ENCODE results near the gene CYCS. TPM values are rescaled to one million over a fixed set of nuclear protein-coding genes. Genes with fewer than 3 reads are reported as not detected.
"Not testable (repeated sequence)": the region's sequence is repeated elsewhere in the genome, so short reads cannot be mapped to it uniquely, and the experiment has no call there.

CYCS gene
- polyA plus RNA-seq, 3 donors, result 156 to 166 (median 166) TPM

GRCh38 chr7:25132430-25132829, 7.4 kb upstream of the CYCS start:
- no peak for DNase-seq (ENCODE audit: extremely low read depth in 1 of 11, low read depth in 9 of 11, low spot score in 4 of 11)

DNA sequence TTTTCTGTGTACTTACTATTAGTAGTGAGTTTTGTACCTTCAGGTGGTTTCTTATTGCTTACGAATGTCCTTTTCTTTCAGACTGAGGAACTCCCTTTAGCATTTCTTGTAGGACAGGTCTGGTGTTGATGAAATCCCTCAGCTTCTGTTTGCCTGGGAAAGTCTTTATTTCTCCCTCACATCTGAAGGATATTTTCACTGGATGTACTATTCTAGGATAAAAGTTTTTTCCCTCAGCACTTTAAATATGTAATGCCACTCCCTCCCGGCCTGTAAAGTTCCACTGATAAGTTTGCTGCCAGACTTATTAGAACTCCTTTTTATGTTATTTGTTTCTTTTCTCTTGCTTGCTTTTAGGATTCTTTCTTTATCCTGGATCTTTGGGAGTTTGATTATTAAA, 1.7 kb upstream of the CYCS start:
- DNase-seq (ENCODE audit: extremely low read depth in 1 of 11, low read depth in 9 of 11, low spot score in 4 of 11), result no peak

GRCh38 chr7:25124465-25125136, 459 bp downstream of the CYCS start:
- DNase-seq (ENCODE audit: extremely low read depth in 1 of 11, low read depth in 9 of 11, low spot score in 4 of 11), result peak in 8 of 11 donors; percentile 4 to 33 (median 10)

- no peak for DNase-seq (ENCODE audit: extremely low read depth in 1 of 11, low read depth in 9 of 11, low spot score in 4 of 11)
These were observed 2.7 kb downstream of the CYCS start for GRCh38 chr7:25122373-25122772.

DNA sequence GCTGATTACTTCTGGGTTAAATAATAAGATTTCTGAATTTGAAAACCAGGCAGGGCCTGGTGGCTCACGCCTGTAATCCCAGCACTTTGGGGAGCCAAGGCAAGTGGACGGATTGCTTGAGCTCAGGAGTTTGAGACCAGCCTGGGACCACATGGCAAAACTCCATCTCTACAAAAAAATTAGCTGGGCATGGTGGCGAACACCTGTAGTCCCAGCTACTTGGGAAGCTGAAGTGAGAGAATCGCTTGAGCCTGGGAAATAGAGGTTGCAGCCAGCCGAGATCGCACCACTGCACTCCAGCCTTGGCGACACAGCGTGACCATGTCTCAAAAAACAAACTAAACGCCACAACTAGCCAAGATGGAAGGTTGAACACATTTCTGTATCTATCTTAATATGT, 3.5 kb downstream of the CYCS start:
- DNase-seq (ENCODE audit: extremely low read depth in 1 of 11, low read depth in 9 of 11, low spot score in 4 of 11), result no peak

DNA sequence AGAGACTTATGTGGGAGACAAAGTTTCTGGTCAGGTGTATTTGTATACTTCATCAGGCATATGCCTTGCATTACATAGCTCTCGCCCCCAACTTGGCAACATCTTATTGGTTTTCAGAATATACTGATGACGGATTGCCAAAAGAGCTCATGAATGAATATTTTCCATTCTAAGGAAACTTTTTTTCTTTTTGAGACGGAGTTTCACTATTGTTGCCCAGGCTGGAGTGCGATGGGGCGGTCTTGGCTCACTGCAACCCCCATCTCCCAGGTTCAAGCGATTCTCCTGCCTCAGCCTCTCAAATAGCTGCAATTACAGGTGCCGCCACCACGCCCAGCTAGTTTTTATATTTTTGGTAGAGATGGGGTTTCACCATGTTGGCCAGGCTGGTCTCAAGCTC, 6.0 kb downstream of the CYCS start:
- DNase-seq (ENCODE audit: extremely low read depth in 1 of 11, low read depth in 9 of 11, low spot score in 4 of 11), result no peak

DNA sequence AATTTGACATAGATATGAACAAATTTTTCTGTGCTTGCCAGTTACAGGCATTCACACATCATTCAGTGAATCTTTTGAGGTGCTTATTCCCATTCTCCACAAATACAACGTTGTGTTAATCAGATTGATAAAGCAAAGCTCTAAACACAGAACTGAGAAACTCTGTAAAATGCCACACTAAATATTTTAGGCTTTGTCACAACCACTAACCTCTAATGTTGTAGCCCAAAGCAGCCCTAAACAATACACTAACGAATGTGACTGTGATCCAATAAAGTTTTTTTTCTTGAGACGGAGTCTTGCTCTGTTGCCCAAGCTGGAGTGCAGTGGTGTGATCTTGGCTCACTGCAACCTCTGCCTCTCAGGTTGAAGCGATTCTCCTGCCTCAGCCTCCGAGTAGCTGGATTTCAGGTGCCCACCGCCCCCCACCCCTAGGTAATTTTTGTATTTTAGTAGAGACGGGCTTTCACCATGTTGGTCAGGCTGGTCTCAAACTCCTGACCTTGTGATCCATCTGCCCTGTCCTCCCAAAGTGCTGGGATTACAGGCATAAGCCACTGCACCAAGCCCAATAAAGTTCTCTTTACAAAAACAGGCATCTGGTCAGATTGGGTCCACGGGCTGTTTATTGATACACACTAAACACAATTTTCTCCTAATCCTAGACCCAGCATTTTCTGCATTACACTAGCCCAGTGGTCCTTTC, 6.9 kb downstream of the CYCS start:
- DNase-seq (ENCODE audit: extremely low read depth in 1 of 11, low read depth in 9 of 11, low spot score in 4 of 11), result no peak

DNA sequence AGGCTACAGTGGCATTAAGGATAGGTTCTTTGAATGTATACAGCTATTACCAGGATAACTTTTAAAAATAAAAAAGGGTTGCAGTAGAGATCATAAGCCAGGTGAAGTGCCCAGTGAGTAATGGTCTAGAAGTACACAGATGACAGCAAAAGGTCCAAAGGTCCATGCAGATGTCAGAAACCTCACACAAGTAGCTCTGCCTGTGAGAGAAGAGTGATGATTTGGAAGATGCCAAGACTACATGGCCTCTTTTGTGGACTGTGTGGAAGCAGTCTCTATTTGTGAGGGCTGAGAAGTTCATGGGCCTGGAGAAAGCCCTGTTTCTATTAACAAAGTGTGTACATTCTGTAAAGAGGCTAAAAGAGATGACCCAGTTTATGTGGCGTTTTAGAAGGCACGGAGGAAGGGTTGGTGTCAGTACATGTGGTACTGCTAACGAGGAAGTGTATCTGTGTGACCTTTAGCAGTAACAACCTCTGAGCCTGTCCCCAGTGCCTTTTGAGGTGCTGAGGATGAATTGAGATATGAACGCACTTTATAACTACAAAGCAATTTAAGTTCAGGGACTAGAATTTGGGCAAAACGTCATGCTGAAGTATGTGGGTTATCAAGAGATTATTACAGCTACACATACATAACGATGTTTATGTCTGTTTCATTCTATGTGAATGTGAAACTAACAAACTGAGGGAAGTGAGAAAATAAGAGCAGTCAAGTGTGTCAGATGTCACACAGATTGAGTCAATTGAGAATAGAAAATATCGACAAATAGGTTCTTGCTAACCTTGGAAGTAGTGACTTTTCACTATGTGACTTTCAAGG, 7.6 kb downstream of the CYCS start:
- no peak for DNase-seq (ENCODE audit: extremely low read depth in 1 of 11, low read depth in 9 of 11, low spot score in 4 of 11)

DNA sequence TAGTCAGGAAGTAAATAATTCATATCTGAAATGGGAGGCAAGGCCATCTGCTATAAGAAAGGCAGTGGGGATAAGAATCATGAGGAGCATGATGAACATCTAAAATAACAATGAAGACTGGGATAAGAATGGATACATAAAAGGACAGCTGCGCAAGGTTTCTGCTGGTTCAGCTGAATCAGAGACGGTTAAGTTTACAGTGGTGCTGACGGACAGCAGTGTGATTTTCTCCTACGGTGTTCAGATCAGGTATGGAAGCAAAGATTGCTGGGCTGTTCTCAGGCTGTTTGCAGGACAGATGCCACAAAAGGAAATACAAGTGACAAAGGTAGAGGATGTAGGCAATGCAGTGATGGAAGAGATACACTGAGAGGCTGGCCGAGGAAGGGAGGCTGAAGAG, 8.4 kb downstream of the CYCS start:
- DNase-seq (ENCODE audit: extremely low read depth in 1 of 11, low read depth in 9 of 11, low spot score in 4 of 11), result no peak

DNA sequence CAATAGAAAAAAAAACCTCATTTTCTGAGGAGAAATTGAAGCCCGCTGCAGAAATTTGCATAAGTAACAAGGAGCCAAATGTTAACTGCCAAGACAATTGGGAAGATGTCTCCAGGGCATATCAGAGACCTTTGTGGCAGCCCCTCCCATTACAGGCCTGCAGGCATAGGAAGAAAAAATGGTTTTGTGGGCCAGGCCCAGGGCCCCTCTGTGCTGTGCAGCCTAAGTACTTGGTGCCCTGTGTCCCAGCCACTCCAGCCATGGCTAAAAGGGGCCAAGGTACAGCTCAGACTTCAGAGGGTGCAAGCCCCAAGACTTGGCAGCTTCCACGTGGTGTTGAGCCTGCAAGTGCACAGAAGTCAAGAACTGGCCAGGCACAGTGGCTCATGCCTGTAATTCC, 14.5 kb downstream of the CYCS start:
- not testable (repeated sequence) for DNase-seq (ENCODE audit: extremely low read depth in 1 of 11, low read depth in 9 of 11, low spot score in 4 of 11)

- no peak for DNase-seq (ENCODE audit: extremely low read depth in 1 of 11, low read depth in 9 of 11, low spot score in 4 of 11)
These were observed 15.8 kb downstream of the CYCS start for GRCh38 chr7:25109276-25109675.

GRCh38 chr7:25105911-25106310, 19.1 kb downstream of the CYCS start:
- no peak for DNase-seq (ENCODE audit: extremely low read depth in 1 of 11, low read depth in 9 of 11, low spot score in 4 of 11)

DNA sequence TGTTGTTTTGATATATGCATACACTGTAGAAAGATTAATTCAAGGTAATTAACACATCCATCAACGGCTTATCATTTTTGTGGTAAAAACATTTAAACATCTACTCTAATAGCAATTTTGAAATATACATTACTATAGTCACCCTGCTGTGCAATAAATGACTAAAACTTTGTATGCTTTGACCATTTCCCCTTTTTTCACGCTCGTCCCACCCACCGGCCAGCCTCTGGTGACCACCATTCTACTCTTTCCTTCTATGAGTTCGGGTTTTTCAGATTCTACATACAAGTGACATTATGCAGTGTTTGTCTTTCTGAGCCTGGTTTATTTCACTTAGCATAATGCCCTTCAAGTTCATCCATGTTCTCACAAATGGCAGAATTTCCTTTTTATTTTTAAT, 21.3 kb downstream of the CYCS start:
- DNase-seq (ENCODE audit: extremely low read depth in 1 of 11, low read depth in 9 of 11, low spot score in 4 of 11), result no peak

- DNase-seq (ENCODE audit: extremely low read depth in 1 of 11, low read depth in 9 of 11, low spot score in 4 of 11), result no peak
These were observed 23.2 kb downstream of the CYCS start for GRCh38 chr7:25101817-25102216.

DNA sequence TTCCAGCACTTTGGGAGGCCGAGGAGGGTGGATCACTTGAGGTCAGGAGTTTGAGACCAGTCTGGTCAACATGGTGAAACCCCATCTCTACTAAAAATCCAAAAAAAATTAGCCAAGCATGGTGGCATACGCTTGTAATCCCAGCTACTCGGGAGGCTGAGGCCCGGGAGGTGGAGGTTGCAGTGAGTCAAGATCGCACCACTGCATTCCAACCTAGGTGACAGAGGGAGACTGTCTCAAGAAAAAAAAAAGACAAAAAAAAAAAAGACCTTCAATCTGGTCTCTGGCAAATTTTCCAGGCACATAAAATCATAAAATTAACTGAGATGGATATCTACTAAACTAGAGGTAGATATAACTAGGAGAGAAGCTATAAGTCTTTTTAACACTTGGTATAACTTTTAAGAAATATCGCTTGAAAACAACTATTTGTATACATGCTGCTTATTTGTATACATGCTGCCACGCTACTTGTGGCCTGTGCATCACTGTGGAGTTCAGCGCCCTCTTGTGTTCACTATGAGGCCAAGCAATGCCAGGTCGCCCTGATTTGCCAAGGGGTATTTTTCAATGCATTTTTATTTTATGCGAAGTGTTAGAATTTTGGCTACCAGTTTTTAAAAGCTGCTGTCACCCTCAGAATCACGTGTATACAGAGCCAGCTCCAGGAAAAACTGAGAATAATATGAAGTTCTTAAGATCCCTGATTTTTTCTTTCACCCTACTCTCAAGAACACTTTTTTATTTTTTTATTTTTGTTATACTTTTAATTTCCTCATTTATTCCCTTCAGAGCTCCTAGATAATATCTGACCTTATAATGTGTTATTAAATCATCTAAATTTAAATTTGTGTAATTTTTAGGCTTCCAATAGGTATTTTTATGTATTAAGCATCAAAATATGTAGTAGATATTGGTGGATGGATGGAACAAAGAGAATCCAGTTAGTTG, 26.7 kb downstream of the CYCS start:
- DNase-seq (ENCODE audit: extremely low read depth in 1 of 11, low read depth in 9 of 11, low spot score in 4 of 11), result peak in 9 of 11 donors; percentile 13 to 41 (median 28)

DNA sequence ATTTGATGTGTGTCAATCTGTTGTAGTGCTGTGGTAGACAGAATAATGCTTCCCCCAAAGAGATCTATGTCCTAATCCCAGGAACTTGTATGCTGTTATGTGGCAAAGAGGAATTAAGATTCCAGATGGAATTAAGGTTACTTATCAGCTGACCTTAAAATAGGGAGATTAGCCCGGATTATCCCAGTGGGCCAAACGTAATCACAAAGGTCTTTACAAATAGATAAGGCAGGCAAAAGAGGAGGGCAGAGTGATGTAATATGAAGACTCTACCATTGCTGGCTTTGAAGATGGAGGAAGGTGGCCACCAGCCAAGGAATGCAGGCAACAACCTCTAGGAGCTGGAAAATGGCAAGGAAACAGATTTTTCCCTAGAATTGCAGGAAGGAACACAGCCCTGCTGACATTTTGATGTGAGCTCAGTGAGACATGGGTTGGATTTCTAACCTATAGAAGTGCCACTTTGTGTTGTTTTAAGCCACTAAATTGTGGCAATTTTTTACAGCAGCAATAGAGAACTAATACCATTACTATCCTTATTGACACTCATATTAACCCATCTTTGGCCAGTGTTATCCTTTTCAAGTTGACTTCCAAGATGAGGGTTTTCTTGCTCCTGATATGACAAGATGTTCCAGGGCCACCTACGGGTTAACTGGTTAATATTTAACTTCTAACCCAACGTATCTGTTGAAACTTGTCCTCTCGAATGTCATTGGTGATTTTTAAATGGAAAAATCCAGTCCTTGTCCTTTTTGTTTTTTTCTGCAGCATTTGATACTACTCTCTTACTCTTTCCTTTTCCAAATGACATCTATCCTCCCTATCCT, 29.3 kb downstream of the CYCS start:
- DNase-seq (ENCODE audit: extremely low read depth in 1 of 11, low read depth in 9 of 11, low spot score in 4 of 11), result no peak

- peak in 9 of 11 donors; percentile 21 to 63 (median 35) for DNase-seq (ENCODE audit: extremely low read depth in 1 of 11, low read depth in 9 of 11, low spot score in 4 of 11)
These were observed 31.7 kb downstream of the CYCS start for GRCh38 chr7:25093268-25093826.

GRCh38 chr7:25091779-25092178, 33.3 kb downstream of the CYCS start:
- DNase-seq (ENCODE audit: extremely low read depth in 1 of 11, low read depth in 9 of 11, low spot score in 4 of 11), result no peak

Measured in renal cortex interstitium (tissue), 11 donors.